ENCODE measurements around the gene NEK11. TPM values are rescaled to one million over a fixed set of nuclear protein-coding genes. Genes with fewer than 3 reads are reported as not detected.
"Not testable (repeated sequence)": the region's sequence is repeated elsewhere in the genome, so short reads cannot be mapped to it uniquely, and the experiment has no call there.

Gene NEK11
- total RNA-seq, 6 experiments from 2014 or later, result 0.25 to 1.1 (median 0.88) TPM

- Histone ChIP-seq H3K27me3 (no peaks in the 10 kb centered on the region), H3K9me3 (no peaks in the 10 kb centered on the region), H3K27ac (no peak overlapping the region), H3K4me3 (no peak overlapping the region), H3K4me1 (no peaks in the 10 kb centered on the region), H3K36me3 (no peaks in the 10 kb centered on the region)
- DNase-seq, result no peak
- TF ChIP-seq POLR2A (IDR thresholded peaks at IDR 0.05), result no peak
- no peak for TF ChIP-seq CTCF (IDR thresholded peaks at IDR 0.05)
- intact Hi-C loops (cut with DNase I), result no loop called here
- no peak for ATAC-seq
- WGBS (ENCODE audit: insufficient coverage, low coverage, low lambda C conversion rate, missing lambda C conversion rate), result 80% methylated on average over 1 of the region's 1 CpG
Observed at GRCh38 chr3:131326307-131326706, 299.6 kb downstream of the NEK11 start.

- no peaks in the 10 kb centered on the region for H3K36me3 ChIP-seq
Observed at GRCh38 chr3:131328721-131329120, 302.0 kb downstream of the NEK11 start.

GRCh38 chr3:131329774-131330173 is 303.1 kb downstream of the NEK11 start:
- intact Hi-C loops (cut with DNase I), result no loop called here
- Histone ChIP-seq H3K4me3 (no peak overlapping the region), H3K36me3 (no peaks in the 10 kb centered on the region), H3K9me3 (no peaks in the 10 kb centered on the region), H3K27me3 (no peaks in the 10 kb centered on the region), H3K27ac (no peak overlapping the region), H3K4me1 (no peaks in the 10 kb centered on the region)
- 73% methylated on average over 5 of the region's 5 CpGs for WGBS (ENCODE audit: insufficient coverage, low coverage, low lambda C conversion rate, missing lambda C conversion rate)
- ATAC-seq (no peak), DNase-seq (no peak)
- TF ChIP-seq CTCF (IDR thresholded peaks at IDR 0.05) (no peak), POLR2A (IDR thresholded peaks at IDR 0.05) (no peak)

More at GRCh38 chr3:131328721-131329120, 302.0 kb downstream of the NEK11 start:
- DNase-seq (no peak), ATAC-seq (no peak)
- Histone ChIP-seq H3K9me3 (no peaks in the 10 kb centered on the region), H3K27ac (no peak overlapping the region), H3K27me3 (no peaks in the 10 kb centered on the region), H3K4me1 (no peaks in the 10 kb centered on the region), H3K4me3 (no peak overlapping the region)
- TF ChIP-seq CTCF (IDR thresholded peaks at IDR 0.05) (no peak), POLR2A (IDR thresholded peaks at IDR 0.05) (no peak)
- WGBS (ENCODE audit: insufficient coverage, low coverage, low lambda C conversion rate, missing lambda C conversion rate), result 60% methylated on average over 3 of the region's 3 CpGs
- intact Hi-C loops (cut with DNase I), result no loop called here

GRCh38 chr3:131331456-131332085 is 304.9 kb downstream of the NEK11 start:
- ATAC-seq; DNase-seq; H3K4me3 ChIP-seq; H3K9me3 ChIP-seq; H3K4me1 ChIP-seq; H3K27ac ChIP-seq; H3K27me3 ChIP-seq; H3K36me3 ChIP-seq; intact Hi-C loops (cut with DNase I): not testable (repeated sequence)
- WGBS (ENCODE audit: insufficient coverage, low coverage, low lambda C conversion rate, missing lambda C conversion rate), result 91% methylated on average over 7 of the region's 27 CpGs

- intact Hi-C loops (cut with DNase I), result no loop called here
- DNase-seq (no peak), ATAC-seq (no peak)
- H3K4me1 ChIP-seq, result no peaks in the 10 kb centered on the region
- no peak for TF ChIP-seq CTCF (IDR thresholded peaks at IDR 0.05)
- TF ChIP-seq POLR2A (IDR thresholded peaks at IDR 0.05), result no peak
- H3K36me3 ChIP-seq, result no peaks in the 10 kb centered on the region
- H3K4me3 ChIP-seq, result no peak overlapping the region
- WGBS (ENCODE audit: insufficient coverage, low coverage, low lambda C conversion rate, missing lambda C conversion rate), result 91% methylated on average over 3 of the region's 3 CpGs
- H3K27ac ChIP-seq, result no peak overlapping the region
- no peaks in the 10 kb centered on the region for H3K9me3 ChIP-seq
- no peaks in the 10 kb centered on the region for H3K27me3 ChIP-seq
Observed at GRCh38 chr3:131338948-131339640, 312.4 kb downstream of the NEK11 start.
